ENCODE results near the gene EYA3.

DNA sequence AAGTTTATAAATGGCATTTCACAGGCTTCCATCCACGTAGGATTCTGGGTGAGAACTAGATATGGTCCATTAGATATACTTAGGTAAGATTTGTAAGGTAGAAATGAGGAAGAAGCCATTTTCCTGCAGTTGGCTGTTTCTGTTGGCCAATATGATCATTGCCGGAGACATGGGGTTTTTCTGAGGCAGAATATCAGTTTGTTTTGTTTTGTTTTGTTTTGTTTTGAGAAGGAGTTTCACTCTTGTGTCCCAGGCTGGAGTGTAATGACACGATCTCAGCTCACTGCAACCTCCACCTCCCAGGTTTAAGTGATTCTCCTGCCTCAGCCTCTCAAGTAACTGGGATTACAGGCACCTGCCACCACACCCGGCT is 8.7 kb upstream of the EYA3 start:
- TF ChIP-seq EZH2 (IDR thresholded peaks at IDR 0.05; ENCODE audit: borderline replicate concordance, control insufficient read depth, low read depth, low read length), result no peak
- TF ChIP-seq ATF2 (IDR thresholded peaks at IDR 0.05; ENCODE audit: low read length), result no peak
- TF ChIP-seq GABPA (IDR thresholded peaks at IDR 0.05; ENCODE audit: low read depth), result no peak
- TF ChIP-seq POLR2AphosphoS5 (IDR thresholded peaks at IDR 0.05; ENCODE audit: low read length), result no peak
- TF ChIP-seq, protein P1, sequence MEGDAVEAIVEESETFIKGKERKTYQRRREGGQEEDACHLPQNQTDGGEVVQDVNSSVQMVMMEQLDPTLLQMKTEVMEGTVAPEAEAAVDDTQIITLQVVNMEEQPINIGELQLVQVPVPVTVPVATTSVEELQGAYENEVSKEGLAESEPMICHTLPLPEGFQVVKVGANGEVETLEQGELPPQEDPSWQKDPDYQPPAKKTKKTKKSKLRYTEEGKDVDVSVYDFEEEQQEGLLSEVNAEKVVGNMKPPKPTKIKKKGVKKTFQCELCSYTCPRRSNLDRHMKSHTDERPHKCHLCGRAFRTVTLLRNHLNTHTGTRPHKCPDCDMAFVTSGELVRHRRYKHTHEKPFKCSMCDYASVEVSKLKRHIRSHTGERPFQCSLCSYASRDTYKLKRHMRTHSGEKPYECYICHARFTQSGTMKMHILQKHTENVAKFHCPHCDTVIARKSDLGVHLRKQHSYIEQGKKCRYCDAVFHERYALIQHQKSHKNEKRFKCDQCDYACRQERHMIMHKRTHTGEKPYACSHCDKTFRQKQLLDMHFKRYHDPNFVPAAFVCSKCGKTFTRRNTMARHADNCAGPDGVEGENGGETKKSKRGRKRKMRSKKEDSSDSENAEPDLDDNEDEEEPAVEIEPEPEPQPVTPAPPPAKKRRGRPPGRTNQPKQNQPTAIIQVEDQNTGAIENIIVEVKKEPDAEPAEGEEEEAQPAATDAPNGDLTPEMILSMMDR (IDR thresholded peaks at IDR 0.05 in 2 of 3, conservative IDR thresholded peaks at IDR 0.05 in 1 of 3; ENCODE audit: control insufficient read depth in 2 of 3, extremely low read depth in 1 of 3, insufficient read depth in 1 of 3, low read depth in 3 of 3, low read length in 3 of 3), result no peak
- no peak for TF ChIP-seq SMC3 (IDR thresholded peaks at IDR 0.05; ENCODE audit: borderline replicate concordance, low read length)
- TF ChIP-seq, protein P2, sequence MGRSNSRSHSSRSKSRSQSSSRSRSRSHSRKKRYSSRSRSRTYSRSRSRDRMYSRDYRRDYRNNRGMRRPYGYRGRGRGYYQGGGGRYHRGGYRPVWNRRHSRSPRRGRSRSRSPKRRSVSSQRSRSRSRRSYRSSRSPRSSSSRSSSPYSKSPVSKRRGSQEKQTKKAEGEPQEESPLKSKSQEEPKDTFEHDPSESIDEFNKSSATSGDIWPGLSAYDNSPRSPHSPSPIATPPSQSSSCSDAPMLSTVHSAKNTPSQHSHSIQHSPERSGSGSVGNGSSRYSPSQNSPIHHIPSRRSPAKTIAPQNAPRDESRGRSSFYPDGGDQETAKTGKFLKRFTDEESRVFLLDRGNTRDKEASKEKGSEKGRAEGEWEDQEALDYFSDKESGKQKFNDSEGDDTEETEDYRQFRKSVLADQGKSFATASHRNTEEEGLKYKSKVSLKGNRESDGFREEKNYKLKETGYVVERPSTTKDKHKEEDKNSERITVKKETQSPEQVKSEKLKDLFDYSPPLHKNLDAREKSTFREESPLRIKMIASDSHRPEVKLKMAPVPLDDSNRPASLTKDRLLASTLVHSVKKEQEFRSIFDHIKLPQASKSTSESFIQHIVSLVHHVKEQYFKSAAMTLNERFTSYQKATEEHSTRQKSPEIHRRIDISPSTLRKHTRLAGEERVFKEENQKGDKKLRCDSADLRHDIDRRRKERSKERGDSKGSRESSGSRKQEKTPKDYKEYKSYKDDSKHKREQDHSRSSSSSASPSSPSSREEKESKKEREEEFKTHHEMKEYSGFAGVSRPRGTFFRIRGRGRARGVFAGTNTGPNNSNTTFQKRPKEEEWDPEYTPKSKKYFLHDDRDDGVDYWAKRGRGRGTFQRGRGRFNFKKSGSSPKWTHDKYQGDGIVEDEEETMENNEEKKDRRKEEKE (IDR thresholded peaks at IDR 0.05), result no peak
- no peak for TF ChIP-seq HSF1 (IDR thresholded peaks at IDR 0.05; ENCODE audit: low read depth, low read length)
- no peak for TF ChIP-seq TCF7 (IDR thresholded peaks at IDR 0.05; ENCODE audit: borderline replicate concordance)
- TF ChIP-seq E2F4 (IDR thresholded peaks at IDR 0.05; ENCODE audit: low read depth, low read length), result no peak
